HepG2 (cell line): ENCODE data around the gene PPP1R16B. TPM values are rescaled to one million over a fixed set of nuclear protein-coding genes. Genes with fewer than 3 reads are reported as not detected.

Experiments
- ATAC-seq: fragments of 200-7000 bp; cut with Tn5 transposase; 3 replicates; pipeline ENCODE4 v1.9.1; 2020; ENCODE audit warnings: mild to moderate bottlenecking, moderate library complexity
- BruUV-seq: library from RNA; stranded (reverse); fragments of 400-500 nt; replicated peaks from 2 replicates; lab custom pipeline; 2021; lab: Mats Ljungman, UMichigan
- CTCF ChIA-PET: fragments of 300-600 bp; formaldehyde crosslinking; extraction: SDS; loops from one replicate; lab custom pipeline; 2021; ENCODE audit warnings: low total read pairs, inconsistent platforms, low intra/inter-chr PET ratio; lab: Yijun Ruan, JAX
- POLR2A ChIA-PET: fragments of 350-600 bp; sonication (Branson Sonifier 250); formaldehyde crosslinking; loops from one replicate; lab custom pipeline; 2020; ENCODE audit warnings: antibody characterized with exemption, inconsistent platforms; lab: Yijun Ruan, JAX
- DNase-seq: peaks from one replicate; pipeline ENCODE4 v3.0.0-alpha.2; 2015; ENCODE audit warnings: low spot score
- FAIRE-seq: peaks from 3 replicates; lab custom pipeline; 2011; peaks lifted over from hg19 to GRCh38; lab: Jason Lieb, UNC
- H2AFZ ChIP-seq: one replicate; pipeline ENCODE4 v1.6.1; 2011; ENCODE audit warnings: low read length, inconsistent platforms
- H3K27ac ChIP-seq: fragments of 300-600 bp; 3 replicates; pipeline ENCODE4 v1.8.0; 2011; ENCODE audit warnings: mixed run types, mild to moderate bottlenecking, mixed read lengths, low read length, inconsistent platforms; ENCODE audit not compliant: insufficient read depth; ENCODE audit errors: extremely low read length
- H3K27me3 ChIP-seq, 2 experiments: fragments of 200-600 bp in 1 of 2; 2 replicates in 1 of 2; 3 replicates in 1 of 2; pipeline versions ENCODE4 v1.6.0 to v1.8.0; 2011; ENCODE audit warnings: low read length in 2 of 2, mild to moderate bottlenecking in 2 of 2, moderate library complexity in 2 of 2, inconsistent platforms in 1 of 2; ENCODE audit not compliant: insufficient read depth in 2 of 2, control insufficient read depth in 1 of 2
- H3K36me3 ChIP-seq, 2 experiments: fragments of 200-600 bp in 1 of 2; replicated peaks in 1 of 2; 2 replicates in 1 of 2; 3 replicates in 1 of 2; pipeline versions ENCODE4 v1.5.1 to v1.8.0; 2011; ENCODE audit warnings: low read length in 2 of 2, inconsistent platforms in 1 of 2; ENCODE audit not compliant: insufficient read depth in 2 of 2, control insufficient read depth in 1 of 2
- H3K4me1 ChIP-seq: 2 replicates; pipeline ENCODE4 v1.5.1; 2012; ENCODE audit warnings: low read length, inconsistent platforms; ENCODE audit not compliant: insufficient read depth
- H3K4me2 ChIP-seq: 2 replicates; pipeline ENCODE4 v1.6.0; 2011; ENCODE audit warnings: low read depth, low read length, inconsistent platforms
- H3K4me3 ChIP-seq, 3 experiments: fragments of 200-600 bp in 1 of 3; sonication (generic), shearing (Covaris generic) in 1 of 3; replicated peaks in 1 of 3; 2 replicates each; pipeline ENCODE4 v1.5.1; 2011 to 2016; ENCODE audit warnings: low read length in 3 of 3, inconsistent platforms in 2 of 3, low read depth in 2 of 3, mild to moderate bottlenecking in 2 of 3, control low read depth in 1 of 3, mixed read lengths in 1 of 3; ENCODE audit not compliant: insufficient read depth in 1 of 3
- H3K79me2 ChIP-seq: one replicate; pipeline ENCODE4 v1.6.1; 2011; ENCODE audit warnings: low read length, inconsistent platforms; ENCODE audit not compliant: insufficient read depth
- H3K9ac ChIP-seq: 2 replicates; pipeline ENCODE4 v1.6.0; 2011; ENCODE audit warnings: mild to moderate bottlenecking, low read depth, low read length, inconsistent platforms; ENCODE audit not compliant: insufficient read depth
- H3K9me3 ChIP-seq: 2 replicates; pipeline ENCODE4 v1.5.1; 2012; ENCODE audit warnings: mild to moderate bottlenecking, low read length
- H4K20me1 ChIP-seq: 2 replicates; pipeline ENCODE4 v1.6.0; 2011; ENCODE audit warnings: inconsistent platforms, mild to moderate bottlenecking, low read length, moderate library complexity; ENCODE audit not compliant: insufficient read depth
- CHCHD3 ChIP-seq: sonication (generic); formaldehyde crosslinking; IDR thresholded peaks from 2 replicates; pipeline ENCODE4 v1.8.0; 2022; ENCODE audit warnings: mild to moderate bottlenecking, missing genetic modification reagents, moderate library complexity
- CREBL2 ChIP-seq: sonication (generic); formaldehyde crosslinking; IDR thresholded peaks from 2 replicates; pipeline ENCODE4 v1.8.1; 2023; ENCODE audit warnings: missing genetic modification reagents, mild to moderate bottlenecking, borderline replicate concordance
- HNRNPUL1 ChIP-seq: fragments of 200-400 bp; formaldehyde crosslinking; IDR thresholded peaks from 2 replicates; pipeline ENCODE4 v1.6.1; 2017; ENCODE audit warnings: low read depth, mild to moderate bottlenecking, low read length, moderate library complexity
- HOXD1 ChIP-seq: sonication (generic); formaldehyde crosslinking; IDR thresholded peaks from 2 replicates; pipeline ENCODE4 v1.5.0; 2020; ENCODE audit warnings: missing genetic modification reagents
- MEIS2 ChIP-seq: sonication (generic); formaldehyde crosslinking; IDR thresholded peaks from 2 replicates; pipeline ENCODE4 v1.9.0; 2021; ENCODE audit warnings: mild to moderate bottlenecking, missing genetic modification reagents
- SOX13 ChIP-seq, 3 experiments: fragments of 450-650 bp in 1 of 3; sonication (generic) in 1 of 3; formaldehyde crosslinking in 1 of 3; IDR thresholded peaks in 2 of 3; conservative IDR thresholded peaks in 1 of 3; 2 replicates each; pipeline versions ENCODE4 v1.5.0 to v1.6.1; 2016 to 2020; ENCODE audit warnings: antibody characterized with exemption in 1 of 3, mild to moderate bottlenecking in 1 of 3, missing compliant biosample characterization in 1 of 3, missing genetic modification reagents in 1 of 3, moderate library complexity in 1 of 3
- SOX5 ChIP-seq: IDR thresholded peaks from 2 replicates; pipeline ENCODE4 v1.6.1; 2016; ENCODE audit warnings: borderline replicate concordance
- SOX6 ChIP-seq, 2 experiments: fragments of 450-650 bp in 1 of 2; sonication (generic) in 1 of 2; formaldehyde crosslinking in 1 of 2; IDR thresholded peaks; 2 replicates each; pipeline versions ENCODE4 v1.4.0 to v1.6.1; 2017 to 2020; ENCODE audit warnings: antibody characterized with exemption in 1 of 2, mild to moderate bottlenecking in 1 of 2, missing genetic modification reagents in 1 of 2
- SP4 ChIP-seq: sonication (generic); formaldehyde crosslinking; IDR thresholded peaks from 2 replicates; pipeline ENCODE4 v1.8.1; 2023; ENCODE audit warnings: mild to moderate bottlenecking, missing genetic modification reagents
- ZMYM3 ChIP-seq: sonication (generic); formaldehyde crosslinking; IDR thresholded peaks from 2 replicates; pipeline ENCODE4 v1.5.1; 2020; ENCODE audit warnings: mild to moderate bottlenecking, missing genetic modification reagents
- ZNF629 ChIP-seq: sonication (generic); formaldehyde crosslinking; conservative IDR thresholded peaks from 2 replicates; pipeline ENCODE4 v1.5.0; 2020; ENCODE audit warnings: missing genetic modification reagents
- ZNF768 ChIP-seq: sonication (generic); formaldehyde crosslinking; IDR thresholded peaks from 2 replicates; pipeline ENCODE4 v1.4.0; 2020; ENCODE audit warnings: missing genetic modification reagents
- WGBS: methylation state at CpG from one replicate; pipeline ENCODE4 v1.1.6; 2017; ENCODE audit warnings: low lambda C conversion rate; 5-methylcytosine and 5-hydroxymethylcytosine counted together
- in situ Hi-C: cut with HindIII; loops from 2 replicates; pipeline ENCODE4 v1.10.0; 2017; ENCODE audit warnings: low pct_unique_long_range_greater_than_20kb; ENCODE audit not compliant: extremely low pct_ligation_motif_present
- intact Hi-C: fragments of 100-400 bp; cut with micrococcal nuclease; formaldehyde crosslinking; loops from one replicate; pipeline ENCODE4 v1.10.0; 2022; ENCODE audit not compliant: unreplicated experiment
- polyA plus RNA-seq, 8 experiments: library from polyadenylated mRNA; depleted of rRNA in 3 of 8; stranded (reverse) in 7 of 8; unstranded in 1 of 8; fragments of >200 nt; fragmentation: Illumina TruSeq in 4 of 8; extraction: Trizol in 4 of 8; gene quantifications; 2 replicates each; pipeline versions ENCODE4 v1.2.1 to v1.2.3, GENCODE V29; 2011 to 2016; ENCODE audit warnings: low read depth in 4 of 8, missing spikeins in 1 of 8, mixed read lengths in 1 of 8; ENCODE audit not compliant: insufficient read depth in 1 of 8
- total RNA-seq, 5 experiments: library from RNA; depleted of rRNA; stranded (reverse); fragments of >200 nt; fragmentation: Illumina TruSeq; extraction: Trizol; gene quantifications; 2 replicates each; pipeline ENCODE4 v1.2.3, GENCODE V29; 2016; ENCODE audit warnings: low read depth in 1 of 5

PPP1R16B gene
- total and polyA plus RNA-seq, 2 of the 13 experiments (the other 11 are each of a cell fraction or from before 2014, with no cell fraction given) = 0.02 to 0.11 TPM

GRCh38 chr20:38804682-38805501, 605 bp upstream of the PPP1R16B start:
- no TSS peak for BruUV-seq
- Histone ChIP-seq H3K27me3 (peaks cover 14 to 56% of the 10 kb centered on the region in 2 experiments), H3K9me3 (no peaks in the 10 kb centered on the region), H3K4me2 (0 out of 2 replicates have a peak overlapping the region, but pooled peaks have one; percentile 70), H3K36me3 (no peaks in the 10 kb centered on the region), H3K79me2 (no peaks in the 10 kb centered on the region), H3K9ac (no peak overlapping the region), H3K4me3 (peak overlapping the region in 1 of 3 experiments; percentile 70; a peak in 1 of 6 replicates), H4K20me1 (no peaks in the 10 kb centered on the region), H3K4me1 (peaks cover 22% of the 10 kb centered on the region), H3K27ac (no peak overlapping the region), H2AFZ (no peak overlapping the region)
- 0 out of 3 replicates have a peak, but pooled peaks have one; percentile 9 for ATAC-seq
- in situ Hi-C loops (no loop called here), intact Hi-C loops (no loop called here)
- POLR2A ChIA-PET = no interaction called here
- no peak for FAIRE-seq
- CTCF ChIA-PET = no interaction called here
- 54% methylated on average over 18 of the region's 18 CpGs for WGBS
- DNase-seq = no peak
- TF ChIP-seq SOX6 (IDR thresholded peaks at IDR 0.05) (no peak), SOX6 (CRISPR knock-in tag; IDR thresholded peaks at IDR 0.05) (peak; percentile 21; the same call in 1 of the 2 replicates), SOX5 (CRISPR knock-in tag) (peak; percentile 82; the same call in 1 of the 2 replicates), HOXD1 (CRISPR knock-in tag) (no peak), HNRNPUL1 (no peak), ZNF629 (CRISPR knock-in tag) (peak; percentile 56), CREBL2 (CRISPR knock-in tag) (no peak), ZMYM3 (peak; percentile 59; the same call in 1 of the 2 replicates), ZNF768 (CRISPR knock-in tag) (peak; percentile 85), SP4 (CRISPR knock-in tag) (0 out of 2 replicates have a peak, but pooled peaks have one; percentile 14), SOX13 (IDR thresholded peaks at IDR 0.05) (peak; percentile 18; the same call in 1 of the 2 replicates), SOX13 (CRISPR knock-in tag; conservative IDR thresholded peaks at IDR 0.05 in 1 of 2, IDR thresholded peaks at IDR 0.05 in 1 of 2) (peak in 1 of 2 experiments; percentile 86; a peak in 2 of 4 replicates), CHCHD3 (CRISPR knock-in tag) (no peak), MEIS2 (CRISPR knock-in tag) (no peak)
